Heart left ventricle (tissue), 16 donors: ENCODE results near the gene NFE2L3. TPM values are rescaled to one million over a fixed set of nuclear protein-coding genes. Genes with fewer than 3 reads are reported as not detected.

ENCODE experiments used
- ATAC-seq, 4 donors: fragments of 200-7000 bp; cut with Tn5 transposase; one replicate each; pipeline ENCODE4 v1.9.1; 2020 to 2022; ENCODE audit warnings: moderate library complexity in 4 of 4, mild to moderate bottlenecking in 3 of 4, moderate number of reproducible peaks in 1 of 4
- DNase-seq, 5 donors: peaks; one replicate each; pipeline ENCODE4 v3.0.0-alpha.2; 2020
- H3K27ac ChIP-seq, 12 donors: fragments of 200-600 bp; sonication (generic) in 4 of 12; one replicate each; pipeline versions ENCODE4 v1.5.0 to v1.8.0; 2016 to 2022; ENCODE audit warnings: mild to moderate bottlenecking in 2 of 12
- H3K27me3 ChIP-seq, 9 donors: fragments of 200-600 bp; sonication (generic) in 2 of 9; one replicate each; pipeline versions ENCODE4 v1.5.1 to v1.8.0; 2016 to 2022; ENCODE audit warnings: mild to moderate bottlenecking in 3 of 9
- H3K36me3 ChIP-seq, 9 donors: fragments of 200-600 bp; sonication (generic) in 2 of 9; one replicate each; pipeline versions ENCODE4 v1.5.0 to v1.8.0; 2018 to 2022; ENCODE audit warnings: mild to moderate bottlenecking in 2 of 9
- H3K4me1 ChIP-seq, 12 donors: fragments of 200-600 bp; sonication (generic) in 4 of 12; one replicate each; pipeline versions ENCODE4 v1.5.0 to v1.8.0; 2016 to 2022; ENCODE audit warnings: mild to moderate bottlenecking in 3 of 12
- H3K4me3 ChIP-seq, 12 donors: fragments of 200-600 bp; sonication (generic) in 4 of 12; one replicate each; pipeline versions ENCODE4 v1.5.0 to v1.8.0; 2017 to 2022; ENCODE audit warnings: mild to moderate bottlenecking in 9 of 12, moderate library complexity in 4 of 12
- H3K9me3 ChIP-seq, 12 donors: fragments of 200-600 bp; sonication (generic) in 4 of 12; one replicate each; pipeline versions ENCODE4 v1.5.0 to v1.8.0; 2016 to 2022; ENCODE audit warnings: mild to moderate bottlenecking in 1 of 12
- POLR2A ChIP-seq, 2 donors: fragments of 450-650 bp; IDR thresholded peaks; one replicate each; pipeline ENCODE4 v1.6.1; 2017; ENCODE audit warnings: antibody characterized with exemption in 2 of 2, mild to moderate bottlenecking in 2 of 2, moderate library complexity in 2 of 2
- WGBS, 4 donors: extraction: QIAGEN DNeasy Blood & Tissue Kit in 2 of 4; methylation state at CpG; one replicate each; pipeline versions ENCODE4 v1.1.5 to v1.1.7; 2013 to 2018; 5-methylcytosine and 5-hydroxymethylcytosine counted together
- intact Hi-C, 10 donors: fragments of 100-400 bp; cut with DNase I; formaldehyde crosslinking; loops; one replicate each; pipeline versions ENCODE4 v1.11.1 to v1.14.2; 2022
- polyA plus RNA-seq, 2 donors: library from polyadenylated mRNA; stranded (reverse); fragments of 200-250 nt; gene quantifications; one replicate each; pipeline ENCODE4 v1.2.3, GENCODE V29; 2013
- total RNA-seq, 9 donors: library from RNA; depleted of rRNA in 2 of 9; stranded (reverse); fragments of >200 nt in 2 of 9; fragmentation: NEBNext Ultra II Directional in 3 of 9; extraction: Animal tissue kit (Norgen Biotek cat#: 25700) in 3 of 9; gene quantifications; one replicate each; pipeline versions ENCODE4 v1.1.0 to v1.2.4, GENCODE V29; 2016 to 2023
- TF ChIP-seq, protein P1 (sequence below), 12 donors: fragments of 200-600 bp; sonication (generic) in 4 of 12; IDR thresholded peaks; one replicate each; pipeline versions ENCODE4 v1.5.0 to v1.8.0; 2018 to 2022; ENCODE audit warnings: antibody characterized with exemption in 12 of 12, mild to moderate bottlenecking in 5 of 12
- donor health status: ischemic (EF 13 %, LVEDD 7.1; RV severe dilation, severe dysfunction).
- donor health status: healthy with polysubstance abuse.
- donor health status: DM: no; HTN: yes; CAD: no.
- donor health status: DM: no; HTN: no; CAD: no.
- donor health status: ischemic (EF 25% LVEDD 6.9; RV normal size, moderate dysfunction).
- donor health status: ischemic (EF 25% LVEDD 5.7; RV mildly dilated, moderate dysfunction).
- donor health status: healthy.
- donor health status: DM: yes; HTN: yes; CAD: no.
- donor health status: ischemic (EF 35%, LVEDD 5.7; RV mildly dilated, moderate dysfunction).
- donor health status: nonischemic (EF 11% LVEDD 7.7; RV severe dilation, severe dysfunction).
- donor health status: DM: yes; HTN: yes; CAD: no.
- donor health status: PGD.
- donor health status: ischemic (EF 29% LVEDD 5.4; RV normal size, mild dysfunction).
- donor health status: nonischemic (EF 23%, LVEDD 6.1; RV moderate dilation, normal function).

The NFE2L3 gene
- total and polyA plus RNA-seq, 11 donors = 0.75 to 5.6 (median 1.8) TPM

DNA sequence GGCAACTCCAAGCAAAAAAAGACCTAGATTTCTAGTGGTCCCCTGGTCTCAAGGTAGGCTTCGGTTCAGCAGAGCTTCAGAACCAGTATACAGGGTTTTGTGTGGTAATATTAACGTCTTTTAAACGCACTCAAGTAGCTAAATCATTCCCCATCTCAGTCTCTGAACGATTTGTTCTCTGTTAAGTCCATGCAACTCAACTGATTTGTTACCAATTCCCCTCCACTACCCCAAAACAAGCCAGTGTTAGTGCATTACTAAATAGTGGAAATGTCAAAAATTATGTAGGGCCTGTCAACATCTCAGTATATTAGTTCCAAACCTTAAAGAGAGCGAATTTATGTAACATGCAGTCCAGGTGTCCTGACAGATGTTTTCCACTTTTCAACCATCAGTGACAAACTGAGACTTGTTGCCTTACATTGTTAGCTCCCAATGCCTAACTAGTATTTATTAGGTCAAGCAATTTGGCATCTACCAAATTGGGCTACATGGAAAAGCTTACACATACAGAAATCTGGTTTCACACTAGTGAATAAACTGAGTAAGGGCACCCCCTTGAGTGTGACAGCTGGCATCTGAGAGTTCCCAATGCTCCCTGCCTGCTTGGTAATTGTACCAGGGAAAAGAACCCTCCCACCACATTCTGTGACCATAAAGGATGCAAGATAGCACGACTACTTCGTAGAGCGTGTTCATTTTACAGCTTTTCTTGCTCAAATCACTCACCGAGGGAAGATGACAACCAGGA is 36.4 kb downstream of the NFE2L3 start:
- TF ChIP-seq, protein P1, sequence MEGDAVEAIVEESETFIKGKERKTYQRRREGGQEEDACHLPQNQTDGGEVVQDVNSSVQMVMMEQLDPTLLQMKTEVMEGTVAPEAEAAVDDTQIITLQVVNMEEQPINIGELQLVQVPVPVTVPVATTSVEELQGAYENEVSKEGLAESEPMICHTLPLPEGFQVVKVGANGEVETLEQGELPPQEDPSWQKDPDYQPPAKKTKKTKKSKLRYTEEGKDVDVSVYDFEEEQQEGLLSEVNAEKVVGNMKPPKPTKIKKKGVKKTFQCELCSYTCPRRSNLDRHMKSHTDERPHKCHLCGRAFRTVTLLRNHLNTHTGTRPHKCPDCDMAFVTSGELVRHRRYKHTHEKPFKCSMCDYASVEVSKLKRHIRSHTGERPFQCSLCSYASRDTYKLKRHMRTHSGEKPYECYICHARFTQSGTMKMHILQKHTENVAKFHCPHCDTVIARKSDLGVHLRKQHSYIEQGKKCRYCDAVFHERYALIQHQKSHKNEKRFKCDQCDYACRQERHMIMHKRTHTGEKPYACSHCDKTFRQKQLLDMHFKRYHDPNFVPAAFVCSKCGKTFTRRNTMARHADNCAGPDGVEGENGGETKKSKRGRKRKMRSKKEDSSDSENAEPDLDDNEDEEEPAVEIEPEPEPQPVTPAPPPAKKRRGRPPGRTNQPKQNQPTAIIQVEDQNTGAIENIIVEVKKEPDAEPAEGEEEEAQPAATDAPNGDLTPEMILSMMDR (IDR thresholded peaks at IDR 0.05) = no peak
- TF ChIP-seq POLR2A (IDR thresholded peaks at IDR 0.05) = no peak
- intact Hi-C loops = no loop called here
- Histone ChIP-seq H3K4me3 (no peak overlapping the region), H3K27ac (peak overlapping the region in 1 of 12 donors; percentile 13), H3K36me3 (peaks cover 0 to 98% (median 82%) of the 10 kb centered on the region in 9 donors), H3K27me3 (no peaks in the 10 kb centered on the region), H3K4me1 (peaks cover 6 to 86% (median 25%) of the 10 kb centered on the region in 12 donors), H3K9me3 (no peaks in the 10 kb centered on the region)
- ATAC-seq = peak in 1 of 4 donors; percentile 9
- DNase-seq = no peak
- 87 to 92% (median 90%) methylated on average over 9 of the region's 9 CpGs for WGBS, 4 donors

GRCh38 chr7:26188957-26189541 is 37.1 kb downstream of the NFE2L3 start:
- intact Hi-C loops = no loop called here
- Histone ChIP-seq H3K4me3 (no peak overlapping the region), H3K36me3 (peaks cover 0 to 100% (median 88%) of the 10 kb centered on the region in 9 donors), H3K27ac (no peak overlapping the region), H3K4me1 (peaks cover 6 to 87% (median 29%) of the 10 kb centered on the region in 12 donors), H3K27me3 (no peaks in the 10 kb centered on the region), H3K9me3 (no peaks in the 10 kb centered on the region)
- 90 to 96% (median 93%) methylated on average over 3 of the region's 3 CpGs for WGBS, 4 donors
- DNase-seq = no peak
- TF ChIP-seq, protein P1 (IDR thresholded peaks at IDR 0.05) = no peak
- TF ChIP-seq POLR2A (IDR thresholded peaks at IDR 0.05) = no peak
- no peak for ATAC-seq

DNA sequence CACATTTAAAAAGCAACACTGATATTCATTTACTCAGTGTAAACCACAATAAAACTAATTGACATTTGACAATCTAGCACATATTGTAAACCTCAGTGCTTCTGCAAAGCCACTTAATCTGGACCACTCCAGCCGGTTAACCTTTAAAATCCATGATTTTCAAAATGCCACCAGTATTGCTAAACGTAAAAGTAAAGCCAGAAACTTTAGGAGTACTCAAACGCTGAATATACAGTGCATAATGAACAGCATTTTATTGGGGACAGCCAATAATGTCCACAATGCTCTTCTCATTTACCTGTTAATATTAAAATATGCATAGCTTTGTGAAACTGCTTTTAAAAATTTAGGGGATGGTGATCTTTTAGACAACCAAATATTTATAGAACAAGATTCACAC is 37.7 kb downstream of the NFE2L3 start:
- 87 to 90% (median 89%) methylated on average over 3 of the region's 3 CpGs for WGBS, 4 donors

DNA sequence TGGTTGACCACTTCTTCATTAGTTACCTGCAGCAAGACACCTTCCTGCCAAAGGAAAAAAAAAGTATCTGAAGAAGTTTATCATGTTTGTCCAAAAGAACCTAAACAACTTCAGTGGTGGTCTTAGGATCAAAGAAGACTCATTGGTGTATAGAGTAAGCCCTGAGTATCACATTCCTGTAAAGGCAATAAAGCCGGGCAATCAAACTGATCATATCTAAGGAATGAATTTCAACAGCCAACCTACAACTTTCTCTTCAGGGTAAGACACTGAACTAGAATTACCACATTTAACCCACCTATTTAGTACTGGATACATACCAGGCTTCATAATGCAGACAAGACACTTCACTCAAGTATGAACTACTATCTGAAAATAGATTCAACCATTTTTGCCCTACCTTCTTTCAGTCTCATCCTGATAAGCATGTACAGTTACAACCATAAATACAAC is 38.4 kb downstream of the NFE2L3 start:
- ATAC-seq = no peak
- WGBS, 4 donors = 65 to 82% (median 76%) methylated on average over 1 of the region's 1 CpG
- no peak for DNase-seq
- Histone ChIP-seq H3K27me3 (no peaks in the 10 kb centered on the region), H3K4me1 (peaks cover 9 to 92% (median 42%) of the 10 kb centered on the region in 12 donors), H3K27ac (no peak overlapping the region), H3K4me3 (no peak overlapping the region), H3K9me3 (no peaks in the 10 kb centered on the region), H3K36me3 (peaks cover 0 to 100% (median 92%) of the 10 kb centered on the region in 9 donors)
- no peak for TF ChIP-seq POLR2A (IDR thresholded peaks at IDR 0.05)
- TF ChIP-seq, protein P1 (IDR thresholded peaks at IDR 0.05) = no peak
- intact Hi-C loops = no loop called here

More for the DNA sequence above, 37.7 kb downstream of the NFE2L3 start:
- intact Hi-C loops = no loop called here
- H3K36me3 ChIP-seq = peaks cover 0 to 100% (median 92%) of the 10 kb centered on the region in 9 donors
- ATAC-seq (no peak), DNase-seq (no peak)
- TF ChIP-seq, protein P1 (IDR thresholded peaks at IDR 0.05) = no peak
- no peak for TF ChIP-seq POLR2A (IDR thresholded peaks at IDR 0.05)
- no peaks in the 10 kb centered on the region for H3K9me3 ChIP-seq
- peaks cover 6 to 89% (median 35%) of the 10 kb centered on the region in 12 donors for H3K4me1 ChIP-seq
- H3K27me3 ChIP-seq = no peaks in the 10 kb centered on the region
- no peak overlapping the region for H3K4me3 ChIP-seq
- no peak overlapping the region for H3K27ac ChIP-seq
